GM21528 (cell line): ENCODE data around the gene CARS1.

Source experiments
- ATAC-seq: cut with Tn5 transposase; IDR thresholded peaks from one replicate; pipeline ENCODE4 v1.9.1; 2021; ENCODE audit warnings: mild to moderate bottlenecking, moderate library complexity; ENCODE audit not compliant: unreplicated experiment, low FRiP score

The CARS1 gene

DNA sequence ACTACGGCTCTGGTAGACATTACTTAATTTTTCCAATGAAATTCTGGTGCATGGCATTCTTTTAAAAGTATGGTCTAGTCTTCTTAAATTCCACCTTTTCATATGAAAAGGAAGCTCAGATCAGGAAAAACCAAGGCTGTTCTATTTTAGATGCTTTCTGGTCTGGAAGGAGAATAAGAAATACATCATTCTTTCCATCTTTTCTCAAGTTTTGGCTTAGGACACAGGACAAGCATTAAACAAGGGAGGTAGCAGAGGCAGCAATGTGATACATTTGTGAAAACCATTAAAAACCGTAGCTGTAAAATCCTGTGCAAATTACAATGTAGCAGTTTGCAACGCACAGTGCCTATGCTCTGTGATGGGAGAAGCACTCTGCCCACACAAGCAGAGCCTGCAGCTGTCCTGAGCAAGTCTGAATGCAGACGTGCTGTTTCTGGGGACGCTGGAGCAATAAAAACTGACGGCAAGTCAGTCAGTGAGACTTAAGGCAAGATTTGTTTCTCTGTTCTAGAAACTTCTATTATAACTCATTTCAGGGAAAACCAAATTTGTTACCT lies 88.8 kb downstream of the CARS1 start:
- ATAC-seq: no peak

DNA sequence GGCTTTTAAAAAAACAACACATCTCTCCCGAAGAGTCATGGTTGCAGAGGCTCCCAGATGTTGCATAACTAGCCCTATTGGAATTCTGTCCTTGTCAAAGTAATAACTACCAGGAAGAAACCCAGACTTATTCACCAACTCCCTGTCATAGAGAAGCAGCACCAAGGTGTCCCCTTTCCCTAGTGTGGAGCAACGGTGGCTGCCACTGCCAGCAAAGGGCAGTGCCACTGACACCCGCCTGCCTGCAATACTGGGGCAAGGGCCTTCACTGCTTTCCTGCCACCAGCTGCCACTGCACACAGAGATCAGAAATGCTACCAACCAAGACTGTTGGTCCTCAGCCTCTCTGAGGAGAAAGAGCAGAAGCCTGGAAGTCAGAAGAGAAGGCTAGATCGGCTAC lies 92.4 kb downstream of the CARS1 start:
- ATAC-seq: no peak

DNA sequence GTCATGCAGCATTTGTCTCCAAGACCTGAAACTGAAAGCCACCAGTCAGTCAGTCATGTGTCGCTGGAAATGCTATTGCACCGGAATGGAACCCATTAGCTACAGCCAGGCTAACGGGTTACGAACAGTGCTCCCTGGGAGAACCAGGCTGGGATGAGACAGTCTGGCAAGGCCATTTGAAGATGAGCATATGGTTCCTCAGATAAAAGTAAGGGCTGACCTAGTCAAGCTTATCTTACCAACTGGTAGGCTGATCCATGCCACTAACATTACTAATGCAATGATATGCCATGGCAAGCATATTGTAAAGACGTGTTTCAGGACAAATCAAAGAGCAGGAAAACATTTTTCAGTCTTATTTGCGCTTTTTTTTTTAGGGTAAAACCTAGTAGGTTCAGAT lies 93.5 kb downstream of the CARS1 start:
- no peak for ATAC-seq

DNA sequence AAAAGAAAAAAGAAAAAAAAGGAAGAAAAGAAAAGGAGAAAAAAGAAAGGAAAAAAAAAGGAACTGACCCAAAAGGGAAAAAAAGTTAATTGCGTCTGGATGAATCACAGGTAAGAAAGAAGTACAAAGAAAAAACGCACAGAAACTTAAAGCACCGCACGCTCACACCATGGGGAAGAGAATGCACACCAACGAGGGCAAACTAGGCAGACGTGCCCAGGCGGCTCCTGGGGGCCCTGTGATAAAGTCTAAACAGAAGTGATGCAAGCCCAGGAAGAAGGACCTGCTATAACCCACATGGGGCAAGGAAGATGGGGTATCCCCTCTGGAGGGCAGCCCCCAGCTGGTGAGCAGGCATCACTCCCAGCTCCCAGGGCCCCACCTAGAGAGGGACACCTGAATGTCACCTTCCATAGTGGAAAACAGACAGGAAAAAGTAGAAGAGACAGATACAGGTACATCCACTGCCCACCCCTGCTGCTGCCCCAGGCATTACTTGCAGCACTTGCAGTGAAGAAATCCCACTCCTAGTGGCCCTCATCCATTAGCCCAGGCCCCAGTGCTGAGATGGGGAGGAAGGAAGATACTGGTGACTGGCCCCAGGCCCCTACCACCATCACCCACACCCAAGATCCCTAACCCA lies 94.0 kb downstream of the CARS1 start:
- ATAC-seq: no peak

DNA sequence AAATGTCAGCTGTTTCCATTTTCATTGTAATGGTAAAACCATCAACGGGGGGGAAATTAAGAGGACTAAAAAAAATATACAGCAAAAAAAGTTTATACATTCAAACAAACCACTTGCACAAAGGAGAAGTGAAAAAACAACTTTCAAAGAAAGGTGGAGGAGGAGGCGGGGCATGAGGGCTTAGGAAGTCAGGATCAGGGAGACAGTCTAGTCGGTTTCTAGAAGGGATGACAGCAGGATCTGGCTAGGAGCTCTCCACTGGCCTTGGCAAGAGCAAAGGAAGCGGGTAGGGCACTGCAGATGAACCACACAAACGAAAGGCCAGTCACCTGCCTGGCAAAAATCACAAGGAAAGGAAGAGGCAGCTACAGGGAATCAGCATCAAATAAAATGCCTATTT lies 96.1 kb downstream of the CARS1 start:
- ATAC-seq: no peak

DNA sequence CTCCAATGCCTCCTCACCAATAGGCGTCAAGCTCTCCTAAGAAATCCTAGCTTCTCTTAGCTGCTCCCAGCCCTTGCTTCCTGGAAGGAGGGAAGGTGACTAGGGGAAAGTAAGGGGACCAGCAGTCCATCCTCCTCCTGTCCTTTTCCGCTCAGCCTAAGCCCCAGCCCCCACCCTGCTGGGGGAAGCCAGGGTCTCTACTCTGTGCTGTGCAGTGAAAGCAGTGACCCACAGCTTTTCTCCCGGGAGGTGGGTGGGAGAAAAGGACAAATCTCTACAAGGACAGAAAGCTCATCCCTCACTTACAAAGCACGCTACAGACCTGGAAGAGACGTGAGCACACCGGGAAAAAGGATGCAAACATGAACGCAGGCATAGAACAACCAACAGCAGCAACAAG lies 97.1 kb downstream of the CARS1 start:
- no peak for ATAC-seq

DNA sequence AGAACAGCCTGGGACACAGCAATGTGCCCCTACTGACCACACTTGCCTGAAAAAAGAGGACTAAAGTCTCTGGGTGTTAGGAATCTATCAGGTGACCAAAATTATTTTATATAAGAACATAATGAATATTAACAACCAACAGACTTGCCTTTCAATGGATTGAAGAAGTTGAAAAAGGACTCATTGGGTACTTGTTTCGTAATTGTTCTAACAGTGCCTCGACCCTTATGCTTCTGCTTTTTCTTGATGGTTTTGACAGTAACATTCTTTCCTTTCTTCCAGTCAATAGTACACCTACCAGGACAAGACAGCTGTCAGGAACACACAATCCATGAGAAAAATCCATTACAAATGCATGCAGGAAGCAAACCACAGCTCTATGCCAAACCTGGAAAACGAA lies 99.0 kb downstream of the CARS1 start:
- no peak for ATAC-seq

DNA sequence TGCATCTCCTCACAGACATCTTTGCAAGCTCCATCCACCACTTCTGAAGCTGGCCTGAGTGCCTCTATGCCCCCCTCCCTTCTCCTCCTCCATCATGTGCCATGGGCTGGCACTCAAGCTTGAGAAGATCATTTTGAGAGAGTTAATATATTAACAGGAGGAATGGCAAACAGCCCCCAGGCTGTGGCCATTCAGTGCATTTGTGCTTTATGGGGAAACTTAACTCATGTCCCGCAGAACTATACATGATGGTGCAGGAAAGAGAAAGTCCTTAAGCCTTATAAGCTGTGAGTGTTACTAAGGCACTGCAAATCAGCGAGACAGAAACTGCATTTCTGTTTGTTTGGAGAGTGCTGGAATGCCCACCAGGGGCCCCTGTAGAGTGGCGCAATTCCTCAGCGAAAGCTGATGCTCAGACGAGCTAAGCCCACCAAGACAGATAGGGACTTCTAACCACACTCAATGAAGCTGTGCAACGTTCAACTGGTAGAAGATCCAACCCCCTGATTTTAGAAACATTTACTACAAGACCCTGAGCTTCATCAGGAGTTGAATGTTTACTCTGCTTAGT lies 101.2 kb downstream of the CARS1 start:
- no peak for ATAC-seq

DNA sequence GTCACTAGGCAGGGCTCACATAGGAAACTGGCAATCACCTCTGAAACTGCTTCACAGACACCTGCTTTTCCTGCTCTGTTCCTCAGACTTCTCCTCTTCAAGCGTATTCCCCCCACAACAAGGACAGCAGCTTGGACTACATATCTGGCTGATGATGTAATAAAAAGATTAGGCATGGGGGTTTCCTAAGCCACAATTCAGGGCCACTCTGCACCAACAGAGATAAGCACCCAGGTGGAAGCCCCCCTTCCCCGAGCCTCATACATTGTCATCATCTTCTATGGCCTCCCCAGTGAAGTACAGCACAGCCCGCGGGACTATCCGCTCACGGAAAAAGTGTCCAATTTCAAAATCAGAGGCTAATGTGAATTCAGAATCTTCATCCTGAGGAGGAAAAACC lies 103.0 kb downstream of the CARS1 start:
- ATAC-seq: no peak

DNA sequence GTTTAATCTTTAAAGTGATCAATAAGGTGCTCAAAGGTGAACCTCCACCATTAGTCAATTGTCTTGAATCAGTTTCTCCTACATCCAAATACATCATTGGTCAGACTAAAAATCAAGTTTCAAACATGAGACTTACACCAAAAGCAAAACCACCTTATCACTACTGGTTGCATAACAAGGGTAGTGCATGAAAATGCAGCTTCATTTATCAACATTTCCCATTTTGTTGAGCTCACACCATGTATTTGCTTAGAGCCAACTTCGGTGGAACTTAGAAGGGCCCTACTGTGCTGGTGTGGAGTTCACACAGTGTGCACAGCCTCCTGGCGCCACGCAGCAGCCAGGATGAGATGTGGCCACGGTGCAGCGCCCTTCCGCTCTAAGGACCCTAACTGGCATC lies 104.9 kb downstream of the CARS1 start:
- no peak for ATAC-seq

DNA sequence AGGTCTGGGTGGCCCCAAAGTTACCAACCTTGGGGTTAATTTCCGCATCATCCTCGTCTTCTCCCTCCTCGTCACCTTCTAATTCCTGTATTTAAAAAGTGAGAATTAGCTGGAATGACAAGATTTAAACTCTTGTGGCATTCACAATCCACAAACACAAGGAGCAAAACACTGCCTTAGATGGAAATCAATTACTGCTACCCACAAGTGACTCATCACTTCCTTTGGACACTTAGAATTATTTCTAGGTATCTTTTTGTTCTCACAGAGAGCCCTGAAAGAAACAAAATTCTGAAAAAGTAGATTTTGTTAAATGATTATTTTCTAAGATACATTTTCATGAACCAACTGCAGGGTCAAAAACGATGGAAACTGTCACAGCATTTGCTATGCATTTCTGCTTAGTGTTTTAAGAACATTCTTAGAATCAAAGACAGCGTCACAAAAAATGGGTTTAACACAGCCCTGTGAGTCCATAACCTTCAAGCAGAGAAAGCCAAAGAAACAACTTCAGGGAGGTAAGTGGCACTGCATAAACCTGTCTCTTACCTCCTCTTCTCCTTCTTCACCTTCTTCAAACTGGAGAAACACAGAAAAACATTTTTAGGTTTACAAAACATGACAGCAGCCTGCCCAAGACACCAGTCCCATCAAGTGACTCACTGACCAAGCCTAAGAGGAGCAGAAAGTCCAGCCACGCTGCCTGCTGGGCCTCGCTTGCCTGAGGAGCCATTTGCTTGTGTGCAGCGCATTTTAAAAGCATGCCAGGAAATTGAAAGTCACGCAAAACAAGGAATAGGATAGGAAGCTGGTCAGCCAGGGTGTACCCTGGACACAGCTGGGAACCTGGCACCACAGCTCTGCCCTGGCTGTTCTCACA lies 105.8 kb downstream of the CARS1 start:
- no peak for ATAC-seq
